Kidney epithelial cell (primary cell): ENCODE results near the gene ANKRD9. TPM values are rescaled to one million over a fixed set of nuclear protein-coding genes. Genes with fewer than 3 reads are reported as not detected.

Source experiments
- DNase-seq: peaks from one replicate; pipeline ENCODE4 v3.0.0-alpha.2; 2010; ENCODE audit warnings: low read depth
- H3K27me3 ChIP-seq: 2 replicates; pipeline ENCODE4 v1.6.0; 2011; ENCODE audit warnings: low read length; ENCODE audit not compliant: control insufficient read depth, insufficient read depth
- H3K36me3 ChIP-seq: 2 replicates; pipeline ENCODE4 v1.5.1; 2011; ENCODE audit warnings: low read length; ENCODE audit not compliant: control insufficient read depth, insufficient read depth
- H3K4me3 ChIP-seq: 2 replicates; pipeline ENCODE4 v1.5.1; 2011; ENCODE audit warnings: low read depth, mild to moderate bottlenecking, control low read depth, low read length
- CTCF ChIP-seq: IDR thresholded peaks from 2 replicates; pipeline ENCODE4 v1.5.1; 2011; ENCODE audit warnings: mild to moderate bottlenecking, moderate library complexity, low read length, control low read depth, inconsistent platforms; ENCODE audit not compliant: insufficient read depth, poor library complexity, severe bottlenecking
- total RNA-seq: library from RNA; depleted of rRNA; stranded (reverse); fragments of >200 nt; gene quantifications from 2 replicates; pipeline ENCODE4 v1.2.3, GENCODE V29; 2015

ANKRD9 gene
- total RNA-seq, 1 donor from 2014 or later: 35.6 TPM

- no peaks in the 10 kb centered on the region for H3K27me3 ChIP-seq
- no peak overlapping the region for H3K4me3 ChIP-seq
- DNase-seq: no peak
- H3K36me3 ChIP-seq: peaks cover 1% of the 10 kb centered on the region
- TF ChIP-seq CTCF: no peak
Measured at GRCh38 chr14:102464006-102464405, 45.6 kb downstream of the ANKRD9 start.

GRCh38 chr14:102462391-102462790 lies 47.2 kb downstream of the ANKRD9 start:
- TF ChIP-seq CTCF: no peak
- Histone ChIP-seq H3K36me3 (peaks cover 1% of the 10 kb centered on the region), H3K4me3 (no peak overlapping the region), H3K27me3 (no peaks in the 10 kb centered on the region)
- DNase-seq: no peak

- no peak for TF ChIP-seq CTCF
- H3K27me3 ChIP-seq: no peaks in the 10 kb centered on the region
- H3K4me3 ChIP-seq: no peak overlapping the region
- H3K36me3 ChIP-seq: peaks cover 1% of the 10 kb centered on the region
- no peak for DNase-seq
Measured at GRCh38 chr14:102461490-102462338, 47.9 kb downstream of the ANKRD9 start.

GRCh38 chr14:102457509-102457908 lies 52.1 kb downstream of the ANKRD9 start:
- H3K27me3 ChIP-seq: no peaks in the 10 kb centered on the region
- H3K4me3 ChIP-seq: no peak overlapping the region
- H3K36me3 ChIP-seq: no peaks in the 10 kb centered on the region
- no peak for DNase-seq
- no peak for TF ChIP-seq CTCF

- Histone ChIP-seq H3K27me3 (no peaks in the 10 kb centered on the region), H3K36me3 (no peaks in the 10 kb centered on the region), H3K4me3 (no peak overlapping the region)
- no peak for TF ChIP-seq CTCF
- DNase-seq: no peak
Measured at GRCh38 chr14:102454711-102455110, 54.9 kb downstream of the ANKRD9 start.

GRCh38 chr14:102452302-102452701 lies 57.3 kb downstream of the ANKRD9 start:
- TF ChIP-seq CTCF: no peak
- DNase-seq: no peak
- no peak overlapping the region for H3K4me3 ChIP-seq
- peaks cover 2% of the 10 kb centered on the region for H3K36me3 ChIP-seq
- no peaks in the 10 kb centered on the region for H3K27me3 ChIP-seq
